Heart right ventricle (tissue), 16 donors: ENCODE results near the gene KCNH8. TPM values are rescaled to one million over a fixed set of nuclear protein-coding genes. Genes with fewer than 3 reads are reported as not detected.

Source experiments
- ATAC-seq, 8 donors: fragments of 200-7000 bp; cut with Tn5 transposase; one replicate each; pipeline ENCODE4 v1.9.1; 2020; ENCODE audit warnings: mild to moderate bottlenecking in 8 of 8, moderate library complexity in 8 of 8, moderate number of reproducible peaks in 1 of 8
- DNase-seq, 2 donors: peaks; one replicate each; pipeline ENCODE4 v3.0.0-alpha.2; 2020
- H3K27ac ChIP-seq, 10 donors: fragments of 200-600 bp; sonication (generic) in 2 of 10; one replicate each; pipeline versions ENCODE4 v1.5.0 to v1.8.0; 2020 to 2022; ENCODE audit warnings: mild to moderate bottlenecking in 3 of 10
- H3K27me3 ChIP-seq, 7 donors: fragments of 200-600 bp; one replicate each; pipeline ENCODE4 v1.8.0; 2021 to 2022; ENCODE audit warnings: mild to moderate bottlenecking in 2 of 7
- H3K36me3 ChIP-seq, 9 donors: fragments of 200-600 bp; sonication (generic) in 1 of 9; one replicate each; pipeline versions ENCODE4 v1.5.0 to v1.8.0; 2020 to 2022; ENCODE audit warnings: mild to moderate bottlenecking in 2 of 9
- H3K4me1 ChIP-seq, 9 donors: fragments of 200-600 bp; sonication (generic) in 1 of 9; one replicate each; pipeline versions ENCODE4 v1.5.0 to v1.8.0; 2020 to 2022; ENCODE audit warnings: mild to moderate bottlenecking in 4 of 9
- H3K4me3 ChIP-seq, 10 donors: fragments of 200-600 bp; sonication (generic) in 2 of 10; one replicate each; pipeline versions ENCODE4 v1.5.0 to v1.8.0; 2020 to 2022; ENCODE audit warnings: mild to moderate bottlenecking in 7 of 10, moderate library complexity in 2 of 10
- H3K9me3 ChIP-seq, 11 donors: fragments of 200-600 bp in 10 of 11; sonication (generic) in 2 of 11; one replicate each; pipeline versions ENCODE4 v1.5.0 to v1.8.0; 2013 to 2022; ENCODE audit warnings: mild to moderate bottlenecking in 2 of 11, control low read depth in 1 of 11, moderate library complexity in 1 of 11
- CTCF ChIP-seq, 9 donors: fragments of 200-600 bp; sonication (generic) in 2 of 9; IDR thresholded peaks; one replicate each; pipeline versions ENCODE4 v1.5.0 to v1.8.0; 2021 to 2022; ENCODE audit warnings: antibody characterized with exemption in 9 of 9, mild to moderate bottlenecking in 5 of 9, moderate library complexity in 1 of 9
- WGBS, 2 donors: extraction: QIAGEN DNeasy Blood & Tissue Kit; methylation state at CpG; one replicate each; pipeline ENCODE4 v1.1.7; 2013; ENCODE audit warnings: inconsistent platforms in 1 of 2; 5-methylcytosine and 5-hydroxymethylcytosine counted together
- intact Hi-C, 10 donors: fragments of 100-400 bp; cut with DNase I; formaldehyde crosslinking; loops; one replicate each; pipeline versions ENCODE4 v1.11.1 to v1.14.2; 2022
- polyA plus RNA-seq, 2 donors: library from polyadenylated mRNA; stranded (reverse); fragments of 200-250 nt; gene quantifications; one replicate each; pipeline ENCODE4 v1.2.3, GENCODE V29; 2013
- total RNA-seq, 10 donors: library from RNA; stranded (reverse); fragmentation: NEBNext Ultra II Directional in 3 of 10; extraction: Animal tissue kit (Norgen Biotek cat#: 25700) in 3 of 10; gene quantifications; one replicate each; pipeline versions ENCODE4 v1.2.1 to v1.2.4, GENCODE V29; 2021 to 2023
- donor health status: Arrhythmogenic right ventricular cardiomyopathy.
- donor health status: ischemic (EF 13 %, LVEDD 7.1; RV severe dilation, severe dysfunction).
- donor health status: healthy with polysubstance abuse.
- donor health status: DM: no; HTN: yes; CAD: no.
- donor health status: DM: no; HTN: no; CAD: no.
- donor health status: ischemic (EF 25% LVEDD 6.9; RV normal size, moderate dysfunction).
- donor health status: ischemic (EF 25% LVEDD 5.7; RV mildly dilated, moderate dysfunction).
- donor health status: healthy.
- donor health status: DM: yes; HTN: yes; CAD: no.
- donor health status: Ischemic cardiomyopathy.
- donor health status: ischemic (EF 35%, LVEDD 5.7; RV mildly dilated, moderate dysfunction).
- donor health status: nonischemic (EF 11% LVEDD 7.7; RV severe dilation, severe dysfunction).
- donor health status: DM: yes; HTN: yes; CAD: no.
- donor health status: PGD.
- donor health status: ischemic (EF 29% LVEDD 5.4; RV normal size, mild dysfunction).
- donor health status: nonischemic (EF 23%, LVEDD 6.1; RV moderate dilation, normal function).

Gene KCNH8
- total and polyA plus RNA-seq, 12 donors = 0.03 to 0.50 (median 0.10) TPM; not detected in 3

GRCh38 chr3:19254784-19255338, 106.6 kb downstream of the KCNH8 start:
- Histone ChIP-seq H3K4me1 (no peaks in the 10 kb centered on the region), H3K27me3 (no peaks in the 10 kb centered on the region), H3K4me3 (no peak overlapping the region), H3K9me3 (peaks cover 0 to 19% (median 7%) of the 10 kb centered on the region in 11 donors), H3K27ac (no peak overlapping the region), H3K36me3 (no peaks in the 10 kb centered on the region)
- ATAC-seq = no peak
- DNase-seq = no peak
- 82% methylated on average over 5 of the region's 5 CpGs for WGBS, 2 donors
- no peak for TF ChIP-seq CTCF (IDR thresholded peaks at IDR 0.05)
- intact Hi-C loops = no loop called here

- no peak overlapping the region for H3K27ac ChIP-seq
- 62 to 63% methylated on average over 5 of the region's 5 CpGs for WGBS, 2 donors
- H3K36me3 ChIP-seq = no peaks in the 10 kb centered on the region
- DNase-seq (no peak), ATAC-seq (no peak)
- H3K4me1 ChIP-seq = no peaks in the 10 kb centered on the region
- TF ChIP-seq CTCF (IDR thresholded peaks at IDR 0.05) = no peak
- no peak overlapping the region for H3K4me3 ChIP-seq
- intact Hi-C loops = no loop called here
- H3K9me3 ChIP-seq = peaks cover 0 to 19% (median 7%) of the 10 kb centered on the region in 11 donors
- H3K27me3 ChIP-seq = no peaks in the 10 kb centered on the region
These were observed 108.0 kb downstream of the KCNH8 start for GRCh38 chr3:19256313-19256712.

- no peak for TF ChIP-seq CTCF (IDR thresholded peaks at IDR 0.05)
- H3K27ac ChIP-seq = no peak overlapping the region
- intact Hi-C loops = no loop called here
- 75 to 78% methylated on average over 3 of the region's 3 CpGs for WGBS, 2 donors
- ATAC-seq (no peak), DNase-seq (no peak)
- no peaks in the 10 kb centered on the region for H3K9me3 ChIP-seq
- H3K36me3 ChIP-seq = no peaks in the 10 kb centered on the region
- no peaks in the 10 kb centered on the region for H3K4me1 ChIP-seq
- H3K27me3 ChIP-seq = no peaks in the 10 kb centered on the region
- H3K4me3 ChIP-seq = no peak overlapping the region
These were observed 115.3 kb downstream of the KCNH8 start for GRCh38 chr3:19263606-19264005.

GRCh38 chr3:19264424-19264823, 116.1 kb downstream of the KCNH8 start:
- Histone ChIP-seq H3K9me3 (no peaks in the 10 kb centered on the region), H3K27ac (no peak overlapping the region), H3K36me3 (no peaks in the 10 kb centered on the region), H3K4me3 (no peak overlapping the region), H3K4me1 (no peaks in the 10 kb centered on the region), H3K27me3 (no peaks in the 10 kb centered on the region)
- TF ChIP-seq CTCF (IDR thresholded peaks at IDR 0.05) = no peak
- intact Hi-C loops = no loop called here
- ATAC-seq (no peak), DNase-seq (no peak)
- WGBS, 2 donors = 80 to 83% methylated on average over 6 of the region's 6 CpGs
